ENCODE results near the gene UNC13C.

The UNC13C gene

DNA sequence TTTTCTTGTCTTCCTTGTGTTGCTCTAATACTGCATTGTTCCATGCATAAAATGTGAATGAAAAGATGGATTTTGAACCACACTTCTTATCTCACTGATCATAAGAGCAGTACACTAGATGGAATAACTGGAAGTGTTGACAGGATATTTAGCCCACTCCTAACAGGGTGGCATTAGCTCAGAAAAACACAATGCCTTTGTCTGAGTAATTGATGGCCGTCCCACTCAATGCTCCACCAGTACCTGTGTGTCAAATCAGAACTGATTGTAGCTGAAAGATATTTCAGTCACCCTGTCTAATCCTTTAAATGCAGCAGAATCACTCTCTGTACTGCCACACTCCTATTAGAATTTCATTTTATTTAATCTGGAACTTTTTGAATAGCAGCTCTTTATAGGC lies 526.5 kb downstream of the UNC13C start:
- DNase-seq, result no peak

DNA sequence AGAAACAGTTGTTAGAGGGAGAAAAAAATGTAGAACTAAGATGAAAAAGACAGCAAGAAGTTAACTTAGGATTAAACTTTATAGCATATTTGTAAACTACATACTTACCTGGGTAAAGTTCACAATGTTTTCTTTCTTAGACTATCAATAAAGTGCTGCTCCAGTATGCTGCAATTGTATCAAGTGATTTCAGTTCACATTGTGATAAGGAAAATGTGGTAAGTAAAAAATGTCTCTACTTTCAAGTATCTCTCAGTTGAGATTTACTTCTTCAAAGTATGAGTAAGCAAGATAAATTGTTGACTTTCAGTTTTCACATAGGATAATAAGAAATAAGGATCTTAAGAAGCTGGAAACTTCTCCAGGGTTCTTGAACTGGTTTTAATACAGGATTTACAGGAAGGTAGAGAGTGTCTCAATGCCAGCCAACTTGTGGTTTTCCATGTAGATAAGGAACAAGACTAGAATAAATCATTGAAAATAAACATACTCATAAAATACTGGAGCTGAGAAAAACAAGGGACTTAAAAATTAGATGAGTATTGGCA lies 528.8 kb downstream of the UNC13C start:
- DNase-seq, result no peak

DNA sequence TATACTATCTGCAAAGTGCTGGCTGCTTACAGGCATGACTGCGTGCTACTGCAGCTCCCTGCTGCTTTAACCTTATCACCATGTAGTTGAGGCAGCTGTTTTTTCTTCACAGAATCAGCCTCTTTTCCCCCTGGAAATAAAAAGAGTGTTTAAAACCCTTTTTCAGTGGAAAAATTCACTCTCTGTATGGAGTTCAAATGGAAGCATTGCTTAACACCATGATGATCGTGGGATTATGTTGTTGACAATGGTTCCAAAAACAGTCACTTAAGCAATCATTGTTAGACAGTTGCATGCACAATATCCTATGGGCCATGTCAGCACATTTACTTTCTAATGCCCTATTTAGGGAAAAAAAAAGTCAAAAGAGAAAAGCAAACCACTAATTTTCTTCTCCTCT lies 536.4 kb downstream of the UNC13C start:
- DNase-seq, result no peak

DNA sequence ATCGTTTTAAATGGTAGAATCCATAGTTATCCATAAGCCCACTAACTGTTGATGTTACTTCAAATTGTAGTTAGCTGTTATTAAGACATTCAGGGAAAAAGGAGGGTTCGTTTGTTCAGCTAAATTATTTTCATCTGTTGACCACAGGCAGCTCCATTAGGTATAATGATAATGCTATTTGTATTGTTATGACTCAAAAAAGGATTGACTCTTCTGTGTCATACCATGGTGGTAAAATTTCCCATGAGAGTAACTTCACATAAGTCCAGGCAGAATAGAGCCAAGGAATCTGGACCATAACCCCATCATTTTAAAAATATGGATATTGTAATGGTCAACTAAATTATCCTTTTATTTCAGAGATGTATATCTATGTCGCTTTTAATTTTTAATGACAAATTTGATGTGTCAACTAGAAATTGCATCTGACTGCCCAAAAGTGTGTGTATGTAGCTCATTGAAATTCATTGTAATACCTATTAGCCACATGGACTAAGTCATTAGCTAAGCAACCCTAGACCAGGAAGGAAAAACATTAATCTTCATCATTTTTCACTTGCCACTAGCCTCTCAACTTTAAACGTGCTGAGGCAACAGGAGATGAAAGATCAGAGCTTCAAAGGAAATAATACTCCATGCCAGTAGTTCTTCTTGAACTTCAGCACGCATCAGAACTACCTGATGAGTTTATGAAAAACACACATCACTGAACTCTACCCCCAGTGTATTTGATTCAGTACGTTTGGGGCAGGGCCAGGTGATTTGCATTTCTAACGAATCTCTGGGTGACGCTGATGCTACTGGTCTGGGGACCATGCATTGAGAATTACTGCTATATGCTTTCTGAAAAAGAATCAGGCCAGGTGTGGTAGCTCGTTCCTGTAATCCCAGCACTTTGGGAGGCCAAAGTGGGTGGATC lies 537.7 kb downstream of the UNC13C start:
- no peak for DNase-seq

DNA sequence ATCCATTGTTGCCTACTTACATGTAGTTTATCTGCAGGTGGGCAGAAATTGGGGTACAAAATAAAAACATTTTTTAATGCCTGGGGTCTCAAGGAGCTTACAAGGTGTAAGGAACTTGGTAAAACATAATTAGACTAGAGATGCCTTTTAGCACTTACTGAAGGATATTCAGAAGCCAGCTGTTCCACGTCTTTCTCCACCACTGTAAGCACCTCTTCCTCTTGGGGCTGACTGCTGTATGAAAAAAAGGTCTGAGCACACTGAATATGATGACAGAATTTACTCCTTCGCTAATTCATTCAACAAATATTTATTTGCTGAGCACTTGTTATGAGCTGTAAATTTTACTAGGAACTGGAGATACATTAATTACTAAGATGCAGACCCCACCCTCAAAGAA lies 539.1 kb downstream of the UNC13C start:
- no peak for DNase-seq

DNA sequence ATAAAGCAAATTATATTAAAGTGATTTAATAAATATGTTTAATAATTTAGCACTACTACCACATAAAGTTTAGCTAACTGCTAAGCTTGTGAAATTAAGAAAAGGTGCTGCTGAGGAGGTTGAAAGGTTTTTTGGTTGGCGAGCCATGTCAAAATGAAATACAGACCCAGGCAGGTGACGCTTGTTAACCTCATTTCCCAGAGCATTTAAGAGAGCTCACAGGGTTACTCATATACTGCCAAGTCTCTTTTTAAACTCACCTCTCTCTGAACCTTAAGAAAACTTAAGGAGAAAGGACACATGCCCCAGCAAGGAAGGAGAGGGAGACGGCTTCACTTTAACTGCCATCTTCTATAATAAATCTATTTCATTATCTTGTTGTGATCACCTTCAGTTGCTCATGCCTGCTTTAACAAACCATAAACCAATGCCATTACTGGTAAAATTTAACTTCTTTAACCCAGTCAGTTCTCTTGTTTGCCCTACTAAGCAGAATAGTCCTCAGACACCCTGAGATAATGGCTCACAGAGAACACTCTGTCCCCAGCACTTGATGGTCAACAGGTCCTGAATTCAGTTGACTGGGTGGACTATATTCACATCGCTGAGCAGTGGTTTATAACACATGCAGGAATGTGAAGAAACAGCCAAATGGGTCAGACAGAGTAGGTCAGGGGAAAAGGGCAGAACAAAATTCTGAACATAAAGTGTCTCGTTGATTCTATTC lies 540.1 kb downstream of the UNC13C start:
- DNase-seq, result no peak

DNA sequence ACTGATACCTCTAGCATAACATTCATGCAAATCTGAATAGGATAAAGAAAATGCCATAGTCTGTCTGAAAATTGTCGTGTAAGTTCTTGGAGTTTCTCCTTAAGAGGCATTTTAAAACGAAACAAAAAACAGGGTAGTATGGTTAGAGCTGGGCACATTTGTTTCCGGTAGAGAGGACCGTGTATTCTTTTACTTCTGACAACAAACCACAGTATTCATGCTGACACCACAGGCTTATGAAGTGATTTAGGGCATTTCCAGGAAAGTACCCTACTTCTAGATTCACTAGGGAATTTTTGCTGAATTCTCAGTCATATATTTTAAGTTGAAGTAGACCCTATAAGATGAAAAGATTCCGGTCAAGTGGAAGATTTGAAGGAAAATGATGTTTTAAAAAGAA lies 541.3 kb downstream of the UNC13C start:
- DNase-seq, result no peak

DNA sequence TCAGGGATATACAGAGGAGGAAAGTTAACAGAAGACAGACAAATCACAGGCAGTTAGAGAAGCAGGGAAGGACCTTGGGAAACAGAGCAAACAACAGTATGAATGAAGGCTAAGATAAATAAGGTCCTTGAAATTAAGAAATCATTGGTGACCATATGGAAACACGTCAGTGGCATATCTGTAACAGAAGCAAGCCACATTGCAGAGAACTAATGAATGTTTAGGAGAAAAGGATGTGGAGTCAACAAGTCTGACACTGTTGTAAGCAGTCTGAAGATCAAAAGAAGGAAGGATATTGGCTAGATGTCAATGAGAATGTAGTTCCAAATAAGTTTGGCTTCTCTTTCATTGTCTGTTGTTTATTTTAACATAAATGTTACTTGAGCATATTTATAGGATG lies 542.4 kb downstream of the UNC13C start:
- no peak for DNase-seq

DNA sequence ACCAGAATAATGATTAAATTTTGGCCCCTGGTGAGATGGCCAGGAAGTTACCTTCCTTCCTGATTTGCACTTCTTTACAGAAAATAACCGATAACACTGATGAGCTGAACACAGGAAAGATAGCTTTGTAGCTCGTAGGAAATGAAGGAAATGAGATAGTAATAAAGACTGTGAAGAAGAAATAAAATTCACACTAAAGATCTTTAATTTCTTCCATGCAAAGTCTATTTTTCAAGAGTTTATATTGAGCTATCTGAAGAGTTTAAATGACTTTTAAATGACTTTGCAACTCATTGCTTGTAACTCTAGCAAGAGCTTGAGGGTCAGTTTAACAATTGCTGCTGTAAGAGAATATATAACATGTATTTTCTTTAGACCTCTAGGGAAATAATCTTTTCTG lies 543.0 kb downstream of the UNC13C start:
- DNase-seq, result no peak

DNA sequence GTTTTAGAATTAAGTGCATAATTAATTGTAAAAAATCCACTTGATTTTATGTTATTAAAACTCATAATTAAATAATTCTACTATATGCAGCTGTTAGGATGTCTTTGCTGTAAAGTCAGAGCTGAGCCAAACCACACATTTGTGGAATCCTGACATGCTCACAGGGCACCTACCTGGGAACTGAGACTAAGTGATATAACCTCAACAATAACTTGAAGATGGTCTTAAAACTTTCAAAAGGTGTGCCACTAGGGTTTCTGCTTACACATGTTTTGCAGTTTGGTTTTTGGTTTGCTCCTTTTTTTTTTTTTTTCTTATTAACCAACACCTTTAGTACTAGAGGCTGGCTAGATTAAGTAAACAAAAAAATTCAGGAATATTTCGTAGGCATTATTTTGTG lies 549.8 kb downstream of the UNC13C start:
- DNase-seq, result no peak

DNA sequence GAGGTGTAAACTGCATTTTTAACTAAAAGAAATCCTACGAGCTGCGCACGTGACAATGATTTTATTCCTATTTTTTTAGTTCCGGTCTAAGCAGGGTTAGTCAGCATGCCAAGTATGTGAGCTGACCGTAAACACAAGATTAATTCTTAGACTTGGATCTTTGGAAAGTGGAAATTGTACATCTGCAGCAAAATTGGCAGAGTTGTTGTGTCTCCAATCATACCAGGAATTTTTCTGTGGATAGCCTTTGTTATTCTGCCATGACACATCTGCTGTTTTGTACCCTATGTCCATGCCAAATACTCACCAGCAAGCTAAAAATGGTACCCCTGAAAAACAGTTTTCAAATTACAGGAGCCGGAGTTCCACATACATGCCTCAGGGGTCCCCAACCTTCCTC lies 562.5 kb downstream of the UNC13C start:
- no peak for DNase-seq

DNA sequence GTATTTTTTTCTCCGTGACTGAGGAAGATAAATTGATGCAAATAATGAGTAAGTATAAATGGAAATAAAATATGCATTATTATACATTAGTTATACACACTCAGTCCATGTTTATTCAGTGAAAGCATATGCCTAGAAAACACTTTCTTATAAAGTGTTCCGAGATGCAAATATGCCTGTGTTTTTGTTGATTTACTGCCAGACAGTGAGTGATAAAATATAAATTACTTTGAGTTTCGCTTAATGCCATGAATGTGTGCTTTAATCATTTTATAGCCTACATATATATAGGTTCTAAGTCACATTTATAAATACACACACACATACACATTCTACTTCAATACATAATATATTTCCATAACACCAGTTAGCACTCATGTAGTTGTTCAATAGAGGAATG lies 569.2 kb downstream of the UNC13C start:
- no peak for DNase-seq

DNA sequence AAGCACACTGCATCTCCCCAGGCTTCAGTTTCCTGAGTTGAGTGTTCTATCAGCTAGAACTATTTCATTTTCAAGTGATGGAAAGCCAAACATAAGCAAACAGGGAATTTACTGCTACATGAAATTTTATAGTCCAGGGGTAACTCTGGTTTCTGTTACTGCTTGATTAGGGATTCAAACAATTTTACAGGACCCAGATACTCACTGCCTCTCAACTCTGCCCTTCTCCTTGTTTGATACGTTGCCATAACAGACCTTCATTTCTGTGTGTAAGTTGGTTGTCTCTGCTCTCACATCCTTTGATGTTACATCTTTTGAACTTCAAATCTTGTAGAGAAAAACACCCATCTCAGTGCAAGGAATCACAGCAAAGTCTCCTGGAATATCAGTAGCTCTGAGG lies 572.7 kb downstream of the UNC13C start:
- no peak for DNase-seq

DNA sequence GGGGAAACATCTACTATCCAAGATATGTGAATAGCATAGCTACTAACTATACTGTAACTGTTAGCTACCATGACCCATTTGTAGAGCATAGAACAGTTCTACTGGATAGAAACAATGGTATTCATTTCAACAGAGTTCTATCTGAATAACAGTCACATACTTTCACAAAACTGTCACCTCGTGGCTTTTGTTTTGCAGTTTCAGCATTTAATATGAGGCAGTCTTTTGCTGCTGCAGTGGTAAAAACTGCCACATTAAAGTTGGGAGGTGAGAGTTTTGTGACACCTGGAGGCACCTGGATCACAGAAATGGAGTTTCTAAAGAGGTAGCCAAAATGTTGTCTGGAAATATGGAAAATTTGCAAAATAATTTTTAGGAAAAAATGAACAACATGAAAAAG lies 578.0 kb downstream of the UNC13C start:
- DNase-seq, result no peak

DNA sequence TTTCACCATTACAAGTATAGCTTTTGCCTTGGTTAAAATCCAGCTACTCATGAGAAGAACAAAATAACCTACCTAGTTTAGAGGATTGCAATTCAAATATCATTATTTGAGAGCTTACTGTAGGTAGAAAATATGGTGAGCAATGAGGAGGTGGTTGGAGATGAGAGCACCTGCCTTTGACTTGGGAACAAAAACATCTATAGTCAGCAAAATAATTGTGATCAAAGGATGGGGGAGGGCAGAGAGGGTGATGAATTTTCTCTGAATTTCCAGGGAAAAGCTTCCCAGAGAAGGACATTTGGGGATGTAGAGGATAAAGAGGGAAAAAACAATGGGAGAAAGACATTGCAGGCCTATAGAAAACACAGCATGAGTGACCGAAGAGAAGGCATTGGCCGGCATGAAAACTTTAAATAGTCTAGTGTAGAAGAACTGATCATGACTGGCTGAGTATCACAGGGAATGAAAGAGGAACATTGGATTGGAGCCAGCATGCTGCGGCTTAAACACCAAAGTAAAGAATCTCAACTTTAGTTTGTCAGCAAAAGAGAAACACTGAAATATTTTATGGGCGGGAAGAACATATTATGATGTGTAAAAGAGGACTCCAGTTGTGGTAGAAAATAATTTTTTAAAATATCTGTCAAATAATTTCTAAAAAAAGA lies 581.3 kb downstream of the UNC13C start:
- DNase-seq, result no peak

DNA sequence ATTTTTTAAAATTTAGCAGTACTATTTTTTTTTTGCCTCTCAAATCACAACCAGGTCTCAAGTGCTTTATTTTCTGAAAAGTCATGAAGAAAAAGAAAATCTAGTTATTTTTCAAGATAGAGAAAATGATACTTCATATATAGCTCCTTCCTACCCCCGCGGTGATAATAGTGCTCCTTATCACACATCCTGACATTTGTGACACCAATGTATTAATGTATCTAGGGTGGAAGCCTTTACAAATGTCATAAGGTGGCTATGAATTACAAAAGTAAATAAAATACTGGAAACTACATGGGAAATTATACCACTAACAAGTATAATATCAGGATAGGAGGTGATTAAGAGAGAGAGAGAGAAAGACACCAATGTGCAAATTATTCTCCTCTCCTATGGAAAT lies 582.2 kb downstream of the UNC13C start:
- DNase-seq, result no peak

DNA sequence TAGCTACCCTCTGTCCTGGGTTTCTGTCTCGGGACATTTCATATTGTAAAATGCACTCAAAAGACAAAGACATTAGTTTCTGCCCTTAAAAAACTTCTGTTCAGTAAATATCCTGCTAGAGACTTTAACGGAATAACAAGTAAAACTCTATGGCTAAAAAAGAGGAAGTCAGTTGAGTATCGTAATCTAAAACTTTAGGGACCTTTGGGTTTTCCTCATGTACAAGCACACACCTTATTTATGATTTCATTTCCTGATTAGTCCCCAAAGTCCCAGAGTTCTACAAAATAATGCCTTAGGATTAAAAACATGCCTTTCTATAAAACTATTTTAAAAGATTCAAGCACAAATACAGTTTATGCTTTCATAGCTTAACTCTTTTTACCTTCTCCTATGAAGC lies 585.9 kb downstream of the UNC13C start:
- DNase-seq, result no peak

DNA sequence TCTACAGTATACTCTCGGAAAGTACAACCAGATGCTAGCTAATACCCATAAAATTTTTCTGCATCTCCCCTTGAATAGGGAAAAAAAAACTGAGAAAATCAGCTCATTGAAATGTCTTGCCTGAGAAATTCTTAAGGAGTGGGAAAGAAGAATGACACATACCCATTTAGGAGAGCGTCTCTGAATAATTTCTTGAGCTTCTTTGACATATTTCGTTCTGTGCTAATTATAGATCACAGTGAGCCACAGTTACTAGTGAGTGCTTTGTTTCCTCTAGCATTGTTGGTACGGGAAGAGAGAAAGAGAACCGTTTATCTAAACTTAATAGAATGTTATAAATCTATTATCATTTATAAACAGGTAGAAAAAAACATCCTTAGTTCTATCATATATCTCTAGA lies 588.4 kb downstream of the UNC13C start:
- DNase-seq, result no peak

DNA sequence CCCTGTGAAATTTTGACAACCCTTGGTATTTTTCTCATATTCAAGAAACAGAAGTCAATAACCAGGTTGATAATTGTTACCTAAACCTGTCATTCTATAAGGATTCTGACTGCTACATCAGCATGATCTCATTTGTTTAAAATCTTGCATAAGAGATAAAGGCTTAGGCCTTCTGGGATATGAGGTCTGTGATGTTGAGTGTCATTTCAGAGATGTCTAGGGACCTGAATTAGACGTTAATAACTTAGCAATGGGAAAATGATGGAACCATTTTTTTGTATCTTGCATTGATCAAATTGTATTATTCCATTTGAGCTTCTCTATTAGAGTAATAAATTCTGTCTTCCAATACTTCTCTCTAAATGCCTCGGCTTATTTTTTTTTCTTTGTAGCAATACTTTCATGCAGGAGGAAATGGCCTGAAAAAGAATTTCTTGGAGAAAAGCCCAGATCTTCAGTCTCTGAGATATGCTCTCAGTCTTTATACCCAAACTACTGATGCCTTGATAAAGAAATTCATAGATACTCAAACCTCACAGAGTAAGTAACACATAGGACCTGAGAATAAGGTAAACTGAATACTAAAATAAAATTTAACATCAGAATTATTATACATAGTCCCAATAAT lies 589.3 kb downstream of the UNC13C start:
- DNase-seq, result no peak

DNA sequence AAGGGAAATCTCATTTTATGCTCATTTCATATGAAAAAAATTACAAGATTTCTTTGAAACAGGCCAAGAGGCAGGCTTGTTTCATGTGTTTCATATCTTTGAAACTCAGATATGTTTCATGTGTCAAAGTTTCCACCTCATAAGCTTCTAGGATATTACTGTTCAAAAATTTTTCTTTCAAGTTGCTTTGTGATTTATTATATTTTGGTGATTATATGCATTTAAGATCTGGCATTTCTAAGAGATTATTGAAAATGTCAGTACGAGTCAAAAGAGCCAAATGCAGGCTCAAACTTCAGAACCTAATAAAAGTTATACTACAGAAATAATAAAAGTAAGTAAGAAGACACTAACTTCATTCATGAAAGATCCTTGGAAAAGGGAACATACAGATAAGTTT lies 590.1 kb downstream of the UNC13C start:
- no peak for DNase-seq

DNA sequence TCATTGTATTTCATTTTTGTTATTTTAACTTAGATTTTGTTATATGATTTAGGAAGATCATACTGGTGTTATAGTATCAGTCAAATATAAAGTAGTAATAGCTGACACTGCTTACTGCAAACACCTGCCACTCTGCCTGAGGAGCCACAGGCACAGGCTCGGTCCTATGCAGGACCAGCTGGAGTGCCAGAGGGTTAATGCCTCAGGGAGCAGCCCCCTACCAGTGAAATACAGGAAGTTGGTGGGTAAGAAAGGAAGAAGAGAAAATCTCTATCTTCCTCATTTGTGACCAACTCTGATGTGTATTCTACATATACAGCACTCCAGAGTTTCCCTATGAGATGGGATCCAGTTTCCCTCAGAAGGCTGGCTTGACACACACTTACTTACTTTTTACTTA lies 593.3 kb downstream of the UNC13C start:
- DNase-seq, result no peak

DNA sequence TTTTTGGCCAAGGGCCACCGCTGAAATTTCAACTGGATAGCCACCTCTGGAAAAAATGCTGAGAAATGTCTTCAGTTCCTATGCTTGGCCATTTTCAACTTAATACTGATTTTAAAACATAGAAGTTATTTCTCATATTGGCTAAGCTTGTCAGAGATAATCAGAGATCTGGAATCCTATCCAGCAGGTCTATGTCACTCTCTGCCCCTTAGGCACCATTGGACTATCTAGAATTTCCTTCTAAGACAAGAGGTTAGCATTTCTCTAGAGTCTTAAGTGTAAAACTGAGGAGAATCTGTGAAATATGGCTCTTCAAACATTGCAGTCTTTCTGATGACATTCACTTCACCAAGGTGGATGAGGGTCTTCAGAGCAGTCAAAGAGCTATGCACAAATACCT lies 597.3 kb downstream of the UNC13C start:
- DNase-seq, result no peak

DNA sequence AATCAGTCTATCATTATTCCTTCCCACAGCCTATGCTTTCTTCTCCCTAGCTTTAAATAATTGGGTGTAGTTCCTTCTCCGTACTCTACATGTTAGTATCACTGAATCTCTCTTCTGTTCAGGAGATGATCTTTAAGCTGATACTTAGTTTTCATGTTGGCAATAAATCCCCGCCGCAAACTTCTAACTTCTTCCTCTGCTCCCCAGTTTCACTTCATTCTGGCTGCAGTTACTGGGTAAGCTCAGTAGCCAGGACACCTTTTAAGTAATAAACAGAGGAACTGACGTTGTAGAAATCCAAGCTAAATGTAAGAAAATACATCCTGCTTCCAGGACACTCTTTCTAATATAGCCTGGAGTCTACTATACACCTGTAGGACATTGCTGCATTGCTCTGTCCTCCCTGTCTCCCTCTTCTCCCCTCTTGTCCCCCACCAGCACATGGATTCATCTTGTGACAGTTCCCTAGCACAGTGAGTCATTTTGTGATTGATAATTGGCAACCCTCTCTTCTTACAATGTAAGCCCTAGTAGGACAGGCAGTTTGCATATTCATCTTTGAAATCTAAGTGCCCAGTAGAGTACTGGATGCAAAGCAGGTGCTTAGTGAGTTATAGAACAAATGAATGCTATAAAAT lies 598.2 kb downstream of the UNC13C start:
- DNase-seq, result no peak
